Body of pancreas (tissue), 4 donors: ENCODE results near the gene PARP3. TPM values are rescaled to one million over a fixed set of nuclear protein-coding genes. Genes with fewer than 3 reads are reported as not detected.
A peak's percentile ranks its signal among the peaks of the same experiment; 100 is the strongest.

Source experiments
- ATAC-seq: fragments of 150-250 bp; one replicate; pipeline ENCODE4 v1.9.1; 2016
- DNase-seq, 4 donors: peaks; one replicate each; pipeline ENCODE4 v3.0.0-alpha.2; 2019
- H3K27ac ChIP-seq, 4 donors: fragments of 200-600 bp; sonication (generic); 1 replicate in 3 of 4; 2 replicates in 1 of 4; pipeline versions ENCODE4 v1.5.1 to v1.6.1; 2016 to 2019; ENCODE audit warnings: mild to moderate bottlenecking in 1 of 4, mixed read lengths in 1 of 4, moderate library complexity in 1 of 4
- H3K27me3 ChIP-seq, 2 donors: fragments of 200-600 bp; sonication (generic); one replicate each; pipeline ENCODE4 v1.6.0; 2016; ENCODE audit warnings: mild to moderate bottlenecking in 1 of 2
- H3K36me3 ChIP-seq, 2 donors: fragments of 200-600 bp; sonication (generic); replicated peaks in 1 of 2; 2 replicates each; pipeline ENCODE4 v1.5.1; 2016; ENCODE audit warnings: low read depth in 2 of 2; ENCODE audit not compliant: insufficient read depth in 1 of 2
- H3K4me1 ChIP-seq: fragments of 200-600 bp; sonication (generic); one replicate; pipeline ENCODE4 v1.6.0; 2016
- H3K4me3 ChIP-seq, 2 donors: fragments of 200-600 bp; sonication (generic); 1 replicate in 1 of 2; 2 replicates in 1 of 2; pipeline ENCODE4 v1.5.1; 2016 to 2019
- H3K9me3 ChIP-seq, 3 donors: fragments of 200-600 bp; sonication (generic); 1 replicate in 2 of 3; 2 replicates in 1 of 3; pipeline ENCODE4 v1.5.1; 2016
- CTCF ChIP-seq, 7 experiments: fragments of 450-650 bp in 4 of 7; fragments of 200-600 bp in 3 of 7; sonication (generic) in 3 of 7; IDR thresholded peaks; one replicate each; pipeline ENCODE4 v1.5.1; 2016 to 2019; ENCODE audit warnings: antibody characterized with exemption in 7 of 7
- POLR2A ChIP-seq, 3 donors: fragments of 450-650 bp; IDR thresholded peaks; one replicate each; pipeline ENCODE4 v1.6.1; 2016; ENCODE audit warnings: antibody characterized with exemption in 3 of 3, mild to moderate bottlenecking in 2 of 3
- WGBS, 2 donors: methylation state at CpG; one replicate each; pipeline ENCODE4 v1.1.5; 2017; 5-methylcytosine and 5-hydroxymethylcytosine counted together
- intact Hi-C: fragments of 100-400 bp; cut with DNase I; formaldehyde crosslinking; loops from one replicate; pipeline ENCODE4 v1.15.1; 2023
- total RNA-seq, 2 donors: library from RNA; depleted of rRNA; stranded (reverse); fragments of >200 nt; gene quantifications; one replicate each; pipeline ENCODE4 v1.1.0, GENCODE V29; 2016

PARP3 gene
- total RNA-seq, 2 donors from 2014 or later = 4.2 to 18.8 TPM

DNA sequence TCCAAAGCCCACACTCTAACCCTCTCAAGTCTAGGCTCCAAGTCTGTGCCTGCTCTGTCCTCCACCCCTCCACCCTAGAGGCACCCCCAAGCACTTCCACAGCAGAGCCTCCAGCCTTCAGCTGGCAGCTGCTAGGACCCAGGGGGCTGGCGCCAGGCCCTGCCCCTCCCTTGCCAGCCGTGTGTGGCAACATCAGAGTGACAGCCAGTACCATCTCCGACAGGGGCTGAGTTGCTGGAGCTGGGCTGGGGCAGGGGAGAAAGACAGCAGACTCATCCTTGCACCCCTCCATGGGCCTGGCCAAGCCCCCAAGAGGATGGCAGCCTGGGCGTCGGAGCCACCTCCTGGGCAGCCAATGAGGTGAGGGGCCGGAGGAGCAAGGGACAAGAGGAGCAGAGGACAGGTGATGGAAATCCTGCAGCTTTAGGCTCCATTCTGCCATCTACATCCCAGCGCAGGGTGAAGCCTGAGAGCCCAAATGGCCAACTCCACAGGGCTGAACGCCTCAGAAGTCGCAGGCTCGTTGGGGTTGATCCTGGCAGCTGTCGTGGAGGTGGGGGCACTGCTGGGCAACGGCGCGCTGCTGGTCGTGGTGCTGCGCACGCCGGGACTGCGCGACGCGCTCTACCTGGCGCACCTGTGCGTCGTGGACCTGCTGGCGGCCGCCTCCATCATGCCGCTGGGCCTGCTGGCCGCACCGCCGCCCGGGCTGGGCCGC, 13.2 kb downstream of the PARP3 start, which contains the start of gene GPR62:
GPR62 (plus strand) TSS at position 207 of the 718 bp plus-strand sequence; CDS start at position 479, 272 bp downstream.
- intact Hi-C loops = no loop called here
- no peak for TF ChIP-seq POLR2A (IDR thresholded peaks at IDR 0.05)
- TF ChIP-seq CTCF (IDR thresholded peaks at IDR 0.05) = no peak
- Histone ChIP-seq H3K4me1 (peaks cover 20% of the 10 kb centered on the region), H3K9me3 (no peaks in the 10 kb centered on the region), H3K4me3 (no peak within 1 kb of the TSS), H3K36me3 (no peaks in the 10 kb centered on the region), H3K27me3 (no peaks in the 10 kb centered on the region), H3K27ac (peak within 1 kb of the TSS in 2 of 4 donors; percentile 71 to 74)
- WGBS, 2 donors = 39 to 77% methylated on average over 9 to 19 of the region's 33 CpGs
- DNase-seq = no peak
- no peak for ATAC-seq

GRCh38 chr3:51955893-51956770, 14.0 kb downstream of the PARP3 start:
- no peaks in the 10 kb centered on the region for H3K9me3 ChIP-seq
- peak overlapping the region in 2 of 4 donors; percentile 71 to 74 for H3K27ac ChIP-seq
- no peaks in the 10 kb centered on the region for H3K27me3 ChIP-seq
- peaks cover 20% of the 10 kb centered on the region for H3K4me1 ChIP-seq
- no peaks in the 10 kb centered on the region for H3K36me3 ChIP-seq
- 13% methylated on average over 81 of the region's 97 CpGs; no CpG with 5 or more reads in 1 of the 2 donors for WGBS, 2 donors
- DNase-seq = peak; percentile 63 to 76 (median 69)
- ATAC-seq = peak; percentile 77
- intact Hi-C loops = no loop called here
- H3K4me3 ChIP-seq = no peak overlapping the region
- TF ChIP-seq CTCF (IDR thresholded peaks at IDR 0.05) (peak in 6 of 7 experiments; percentile 20 to 50 (median 36)), POLR2A (IDR thresholded peaks at IDR 0.05) (peak in 2 of 3 donors; percentile 7 to 8)

DNA sequence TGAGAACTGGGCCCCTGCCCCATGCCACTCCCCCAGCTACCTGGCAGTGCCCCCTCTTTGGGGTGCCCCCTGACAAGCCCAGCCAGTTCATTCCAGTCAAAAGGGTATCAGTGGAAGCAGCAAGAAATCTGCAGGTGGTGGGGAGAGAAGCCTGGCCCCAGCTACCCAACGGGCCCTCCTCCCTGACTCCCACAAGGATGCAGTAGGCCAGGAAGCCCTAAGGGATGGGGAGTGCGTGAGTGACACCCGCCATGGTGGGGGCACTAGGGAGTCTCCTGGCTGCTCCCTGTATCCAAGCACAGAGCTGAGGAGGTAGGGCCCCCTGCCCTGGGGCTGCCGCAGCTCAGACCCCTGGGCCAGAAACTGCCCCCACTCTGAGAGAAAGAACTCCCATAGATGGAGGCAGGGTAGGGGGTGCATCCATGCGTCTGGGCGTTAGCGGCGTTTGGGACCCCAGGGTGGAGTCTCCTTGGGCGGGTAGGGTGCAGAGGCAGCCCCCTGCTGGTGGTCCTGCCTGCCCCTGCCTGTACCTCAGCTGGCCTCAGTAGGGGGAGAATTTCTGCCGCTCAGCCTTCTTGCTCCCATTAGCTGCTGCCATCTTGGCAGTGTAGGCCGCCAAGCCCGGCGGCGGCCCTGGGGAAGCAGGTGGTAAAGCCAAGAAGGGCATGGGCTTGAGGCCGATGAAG, 15.5 kb downstream of the PARP3 start:
- 94 to 96% methylated on average over 14 to 15 of the region's 15 CpGs for WGBS, 2 donors
- H3K36me3 ChIP-seq = no peaks in the 10 kb centered on the region
- DNase-seq = no peak
- H3K4me3 ChIP-seq = no peak overlapping the region
- H3K27me3 ChIP-seq = no peaks in the 10 kb centered on the region
- intact Hi-C loops = no loop called here
- peaks cover 33% of the 10 kb centered on the region for H3K4me1 ChIP-seq
- no peaks in the 10 kb centered on the region for H3K9me3 ChIP-seq
- ATAC-seq = no peak
- no peak overlapping the region for H3K27ac ChIP-seq
- no peak for TF ChIP-seq POLR2A (IDR thresholded peaks at IDR 0.05)

DNA sequence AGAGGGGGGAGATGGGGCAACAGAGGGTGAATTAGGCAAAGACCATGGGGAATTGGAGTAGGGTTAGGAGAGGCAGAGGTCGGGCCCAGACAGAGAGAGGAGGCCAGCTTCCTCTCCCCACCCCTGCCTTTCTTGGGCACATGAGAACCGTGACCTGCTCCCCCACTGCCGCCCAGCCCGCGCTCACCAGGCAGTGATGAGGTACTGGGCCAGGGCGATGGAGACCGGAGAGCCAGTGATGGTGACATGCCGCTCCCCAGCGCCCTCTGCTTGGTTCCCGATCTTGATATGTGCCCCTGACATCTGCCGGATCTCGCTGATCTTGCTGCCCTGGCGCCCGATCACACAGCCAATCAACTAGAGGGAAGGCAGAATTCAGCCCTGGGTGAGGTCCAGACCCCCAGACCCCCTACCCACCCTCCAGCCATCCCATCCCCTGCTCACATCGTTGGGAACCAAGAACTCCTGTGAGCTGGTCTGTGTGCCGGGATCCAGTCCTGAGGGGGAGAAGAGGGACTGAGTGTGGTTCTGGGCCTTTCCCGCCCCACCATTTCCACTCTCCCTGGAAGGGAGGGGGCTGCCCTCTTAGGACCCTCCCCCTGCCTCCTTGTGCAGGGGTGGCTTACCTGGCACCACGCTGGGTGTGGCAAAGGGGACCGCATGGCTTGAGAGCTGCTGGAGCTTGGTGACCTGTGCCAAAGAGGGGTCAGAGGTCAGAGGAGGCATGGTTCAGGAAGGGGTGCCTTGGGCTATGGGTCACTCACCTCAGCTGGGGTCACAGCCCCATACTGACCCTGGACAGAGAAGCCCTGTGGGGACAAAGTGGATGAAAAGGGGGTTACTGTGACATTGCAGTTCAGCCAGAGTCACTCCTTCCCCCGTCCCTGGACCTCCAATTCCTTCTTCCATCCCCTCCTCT, 16.7 kb downstream of the PARP3 start:
- DNase-seq = no peak
- no peaks in the 10 kb centered on the region for H3K9me3 ChIP-seq
- no peaks in the 10 kb centered on the region for H3K27me3 ChIP-seq
- H3K27ac ChIP-seq = no peak overlapping the region
- TF ChIP-seq POLR2A (IDR thresholded peaks at IDR 0.05) (no peak), CTCF (IDR thresholded peaks at IDR 0.05) (no peak)
- no peaks in the 10 kb centered on the region for H3K36me3 ChIP-seq
- no peak overlapping the region for H3K4me3 ChIP-seq
- WGBS, 2 donors = 94 to 95% methylated on average over 14 to 20 of the region's 20 CpGs
- peaks cover 35% of the 10 kb centered on the region for H3K4me1 ChIP-seq
- intact Hi-C loops = no loop called here
- ATAC-seq = no peak
